ENCODE data around the gene SAMD13. TPM values are rescaled to one million over a fixed set of nuclear protein-coding genes. Genes with fewer than 3 reads are reported as not detected.

The SAMD13 gene
- total RNA-seq, 1 experiment from 2014 or later = 0.61 TPM

DNA sequence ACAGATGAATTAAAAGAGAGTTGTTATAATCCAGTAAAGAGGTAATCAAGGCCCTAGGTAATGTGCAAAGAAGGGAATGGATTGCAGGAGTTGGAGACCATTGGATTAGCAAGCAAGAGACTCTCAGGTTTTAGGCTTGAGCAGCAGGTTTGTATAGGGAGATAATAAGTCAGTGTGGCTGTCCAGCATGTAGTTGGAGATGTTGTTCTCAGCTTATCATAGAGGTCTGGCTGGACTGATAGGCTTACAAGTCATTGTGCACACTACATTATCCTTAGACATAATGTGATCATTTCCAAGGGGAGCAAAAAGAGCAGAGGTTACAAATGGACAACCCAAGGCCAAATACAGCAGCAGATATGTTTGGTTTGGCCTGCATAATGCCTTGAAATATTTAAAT lies 45.9 kb upstream of the SAMD13 start:
- no peak overlapping the region for H3K4me3 Mint-ChIP-seq
- no peak overlapping the region for H4K5ac ChIP-seq (ENCODE audit: insufficient read length, low read depth, low read length)
- H4K91ac ChIP-seq (ENCODE audit: insufficient read length, low read depth, low read length) = no peak overlapping the region
- H2AK5ac ChIP-seq (ENCODE audit: insufficient read length, low read length) = no peak overlapping the region
- no peak overlapping the region for H3K27ac ChIP-seq (ENCODE audit: insufficient read length, low read depth, low read length)
- DNase-seq = no peak
- H3K18ac ChIP-seq (ENCODE audit: insufficient read length, low read depth, low read length) = no peak overlapping the region
- H3K79me1 ChIP-seq (ENCODE audit: insufficient read depth, low read depth, low read length, poor library complexity, severe bottlenecking) = no peaks in the 10 kb centered on the region
- H2BK12ac ChIP-seq (ENCODE audit: insufficient read length, low read depth, low read length) = no peak overlapping the region
- H3K79me2 ChIP-seq (ENCODE audit: insufficient read depth, low read length) = no peaks in the 10 kb centered on the region
- H3K4me1 Mint-ChIP-seq = peaks cover 15 to 18% of the 10 kb centered on the region in 2 experiments
- H3K14ac ChIP-seq (ENCODE audit: insufficient read depth, low read length) = no peak overlapping the region
- peaks cover 3 to 6% of the 10 kb centered on the region in 2 experiments; a peak in 4 of 5 replicates for H3K9me3 Mint-ChIP-seq
- peaks cover 0 to 10% (median 2%) of the 10 kb centered on the region in 3 experiments; a peak in 2 of 7 replicates for H3K36me3 Mint-ChIP-seq (ENCODE audit: insufficient read depth in 1 of 3, low read depth in 3 of 3)
- H2BK15ac ChIP-seq (ENCODE audit: low read depth, low read length) = no peak overlapping the region
- no peaks in the 10 kb centered on the region for H4K20me1 ChIP-seq (ENCODE audit: control insufficient read depth, insufficient read depth, insufficient read length)
- no peak overlapping the region for H3K27ac Mint-ChIP-seq
- H3K56ac ChIP-seq (ENCODE audit: insufficient read length, low read depth, low read length) = no peak overlapping the region
- H4K8ac ChIP-seq (replicated peaks; ENCODE audit: insufficient read length, low read depth, low read length) = no peak overlapping the region
- H2BK5ac ChIP-seq (ENCODE audit: insufficient read length, low read length) = no peak overlapping the region
- no peak overlapping the region for H3K4ac ChIP-seq (ENCODE audit: low read depth, low read length)
- no peaks in the 10 kb centered on the region for H3K9me3 ChIP-seq (ENCODE audit: control insufficient read depth, low read depth, low read length)
- H3K4me1 ChIP-seq (ENCODE audit: insufficient read depth, low read length) = peaks cover 3% of the 10 kb centered on the region
- no peak overlapping the region for H3T11ph ChIP-seq (ENCODE audit: low read length)
- no peak overlapping the region for H2BK20ac ChIP-seq (ENCODE audit: low read depth, low read length, poor library complexity, severe bottlenecking)
- no peak overlapping the region for H2BK120ac ChIP-seq (ENCODE audit: low read depth, low read length, poor library complexity, severe bottlenecking)
- H3K9ac ChIP-seq (ENCODE audit: extremely low read depth, insufficient read length, low read length) = no peak overlapping the region
- H3K4me2 ChIP-seq (ENCODE audit: insufficient read depth, insufficient read length, low read length) = no peak overlapping the region
- peaks cover 7% of the 10 kb centered on the region for H3K27me3 Mint-ChIP-seq (ENCODE audit: low read depth)
- H3K23ac ChIP-seq (ENCODE audit: insufficient read length, low read depth, low read length) = no peak overlapping the region
- no peaks in the 10 kb centered on the region for H3K23me2 ChIP-seq (ENCODE audit: insufficient read length, low read depth, low read length, poor library complexity, severe bottlenecking)
- H2AFZ ChIP-seq (ENCODE audit: low read length) = no peak overlapping the region
- no peaks in the 10 kb centered on the region for H3K27me3 ChIP-seq (ENCODE audit: insufficient read depth, low read length)
- TF ChIP-seq, protein P1, sequence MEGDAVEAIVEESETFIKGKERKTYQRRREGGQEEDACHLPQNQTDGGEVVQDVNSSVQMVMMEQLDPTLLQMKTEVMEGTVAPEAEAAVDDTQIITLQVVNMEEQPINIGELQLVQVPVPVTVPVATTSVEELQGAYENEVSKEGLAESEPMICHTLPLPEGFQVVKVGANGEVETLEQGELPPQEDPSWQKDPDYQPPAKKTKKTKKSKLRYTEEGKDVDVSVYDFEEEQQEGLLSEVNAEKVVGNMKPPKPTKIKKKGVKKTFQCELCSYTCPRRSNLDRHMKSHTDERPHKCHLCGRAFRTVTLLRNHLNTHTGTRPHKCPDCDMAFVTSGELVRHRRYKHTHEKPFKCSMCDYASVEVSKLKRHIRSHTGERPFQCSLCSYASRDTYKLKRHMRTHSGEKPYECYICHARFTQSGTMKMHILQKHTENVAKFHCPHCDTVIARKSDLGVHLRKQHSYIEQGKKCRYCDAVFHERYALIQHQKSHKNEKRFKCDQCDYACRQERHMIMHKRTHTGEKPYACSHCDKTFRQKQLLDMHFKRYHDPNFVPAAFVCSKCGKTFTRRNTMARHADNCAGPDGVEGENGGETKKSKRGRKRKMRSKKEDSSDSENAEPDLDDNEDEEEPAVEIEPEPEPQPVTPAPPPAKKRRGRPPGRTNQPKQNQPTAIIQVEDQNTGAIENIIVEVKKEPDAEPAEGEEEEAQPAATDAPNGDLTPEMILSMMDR (conservative IDR thresholded peaks at IDR 0.05) = no peak
